Endothelial cell of umbilical vein (primary cell): ENCODE measurements around the gene ZFHX2. TPM values are rescaled to one million over a fixed set of nuclear protein-coding genes. Genes with fewer than 3 reads are reported as not detected.

ENCODE experiments used
- BruUV-seq: library from RNA; stranded (reverse); fragments of 400-500 nt; replicated peaks from 2 replicates; lab custom pipeline; 2021; lab: Mats Ljungman, UMichigan
- CTCF ChIA-PET: fragments of 300-600, 350-600 bp; sonication (Branson Sonifier 250); formaldehyde crosslinking; loops from one replicate; lab custom pipeline; 2021; ENCODE audit warnings: antibody characterized with exemption, inconsistent platforms; lab: Charles Lee
- POLR2A ChIA-PET: fragments of 300-600, 350-600 bp; sonication (Branson Sonifier 250); formaldehyde crosslinking; loops from one replicate; lab custom pipeline; 2021; ENCODE audit warnings: antibody characterized with exemption, inconsistent platforms; lab: Charles Lee
- DNase-seq: peaks from one replicate; pipeline ENCODE4 v3.0.0-alpha.2; 2011; ENCODE audit warnings: low read depth, low spot score
- FAIRE-seq: peaks from 2 replicates; lab custom pipeline; 2011; peaks lifted over from hg19 to GRCh38; lab: Jason Lieb, UNC
- H2AFZ ChIP-seq: 2 replicates; pipeline ENCODE4 v1.6.0; 2012; ENCODE audit warnings: low read depth, low read length, control low read depth, inconsistent platforms
- H3K27ac ChIP-seq: 2 replicates; pipeline ENCODE4 v1.5.1; 2011; ENCODE audit warnings: low read depth, mild to moderate bottlenecking, control low read depth, low read length, moderate library complexity; ENCODE audit not compliant: insufficient read depth
- H3K27me3 ChIP-seq, 2 experiments: 2 replicates each; pipeline versions ENCODE4 v1.6.0 to v1.6.1; 2011; ENCODE audit warnings: low read length in 2 of 2, mixed read lengths in 1 of 2; ENCODE audit not compliant: control insufficient read depth in 2 of 2, insufficient read depth in 2 of 2
- H3K36me3 ChIP-seq, 2 experiments: 2 replicates in 1 of 2; 3 replicates in 1 of 2; pipeline ENCODE4 v1.5.1; 2011; ENCODE audit warnings: low read length in 2 of 2, mild to moderate bottlenecking in 1 of 2, moderate library complexity in 1 of 2; ENCODE audit not compliant: control insufficient read depth in 2 of 2, insufficient read depth in 2 of 2; ENCODE audit errors: extremely low read depth in 1 of 2
- H3K4me1 ChIP-seq: 3 replicates; pipeline ENCODE4 v1.5.1; 2011; ENCODE audit warnings: mild to moderate bottlenecking, low read length; ENCODE audit not compliant: control insufficient read depth, insufficient read depth; ENCODE audit errors: extremely low read depth
- H3K4me2 ChIP-seq: 2 replicates; pipeline ENCODE4 v1.6.1; 2011; ENCODE audit warnings: low read length, control low read depth, mixed read lengths; ENCODE audit not compliant: insufficient read depth
- H3K4me3 ChIP-seq, 3 experiments: fragments of 200-600 bp in 1 of 3; sonication (generic), shearing (Covaris generic) in 1 of 3; replicated peaks in 1 of 3; 2 replicates each; pipeline ENCODE4 v1.5.1; 2011 to 2016; ENCODE audit warnings: control low read depth in 3 of 3, low read length in 3 of 3, mild to moderate bottlenecking in 2 of 3, inconsistent platforms in 1 of 3, low read depth in 1 of 3, moderate library complexity in 1 of 3; ENCODE audit not compliant: insufficient read depth in 1 of 3
- H3K79me2 ChIP-seq: 2 replicates; pipeline ENCODE4 v1.6.0; 2012; ENCODE audit warnings: low read length, inconsistent platforms; ENCODE audit not compliant: control insufficient read depth, insufficient read depth
- H3K9ac ChIP-seq: replicated peaks from 2 replicates; pipeline ENCODE3; 2011; ENCODE audit warnings: low read length, control low read depth; ENCODE audit not compliant: insufficient read depth; ENCODE audit errors: extremely low read depth
- H3K9me1 ChIP-seq: replicated peaks from 3 replicates; pipeline ENCODE4 v1.6.0; 2011; ENCODE audit warnings: mild to moderate bottlenecking, low read length; ENCODE audit not compliant: control insufficient read depth, insufficient read depth; ENCODE audit errors: extremely low read depth
- H3K9me3 ChIP-seq: replicated peaks from 2 replicates; pipeline ENCODE4 v1.5.1; 2012; ENCODE audit warnings: low read length, inconsistent platforms; ENCODE audit not compliant: control insufficient read depth, insufficient read depth
- H4K20me1 ChIP-seq: replicated peaks from 2 replicates; pipeline ENCODE3; 2011; ENCODE audit warnings: mild to moderate bottlenecking, low read length; ENCODE audit not compliant: control insufficient read depth, insufficient read depth; ENCODE audit errors: extremely low read depth
- CTCF ChIP-seq, 2 donors: IDR thresholded peaks; 1 replicate in 1 of 2; 2 replicates in 1 of 2; pipeline ENCODE4 v1.5.1; 2011; ENCODE audit warnings: low read length in 2 of 2, mild to moderate bottlenecking in 2 of 2, moderate library complexity in 2 of 2, control low read depth in 1 of 2, inconsistent platforms in 1 of 2, low read depth in 1 of 2; ENCODE audit not compliant: insufficient read depth in 1 of 2; ENCODE audit errors: extremely low read depth in 1 of 2
- EZH2 ChIP-seq: IDR thresholded peaks from 2 replicates; pipeline ENCODE4 v1.6.1; 2012; ENCODE audit warnings: borderline replicate concordance, low read depth, mild to moderate bottlenecking, moderate library complexity, low read length, inconsistent platforms; ENCODE audit not compliant: severe bottlenecking
- FOS ChIP-seq: IDR thresholded peaks from 2 replicates; pipeline ENCODE4 v1.6.1; 2011; ENCODE audit warnings: mild to moderate bottlenecking, low read length, moderate library complexity, borderline replicate concordance; ENCODE audit not compliant: insufficient read depth
- GATA2 ChIP-seq: IDR thresholded peaks from 2 replicates; pipeline ENCODE4 v1.7.0; 2011; ENCODE audit warnings: low read depth, mild to moderate bottlenecking, moderate library complexity, mixed read lengths, low read length; ENCODE audit not compliant: insufficient read length, insufficient read depth
- JUN ChIP-seq: IDR thresholded peaks from 2 replicates; pipeline ENCODE4 v1.6.1; 2011; ENCODE audit warnings: borderline replicate concordance, low read depth; ENCODE audit not compliant: insufficient read length, insufficient read depth
- MYC ChIP-seq: IDR thresholded peaks from one replicate; pipeline ENCODE4 v1.6.1; 2011; ENCODE audit warnings: mild to moderate bottlenecking, low read depth, low read length
- POLR2AphosphoS5 ChIP-seq: IDR thresholded peaks from 2 replicates; pipeline ENCODE4 v1.6.1; 2012; ENCODE audit warnings: low read depth, mild to moderate bottlenecking, control low read depth, low read length, moderate library complexity; ENCODE audit not compliant: insufficient read depth
- dilution Hi-C: fragments of 300-500 bp; cut with MboI; formaldehyde crosslinking; loops from one replicate; pipeline ENCODE4 v1.15.0; 2019; ENCODE audit warnings: low sequenced_read_pairs; ENCODE audit not compliant: extremely low pct_ligation_motif_present
- intact Hi-C: fragments of 100-400 bp; cut with micrococcal nuclease; formaldehyde crosslinking; loops from one replicate; pipeline ENCODE4 v1.10.0; 2022
- polyA plus RNA-seq, 4 experiments: library from polyadenylated mRNA; depleted of rRNA in 3 of 4; stranded (reverse) in 3 of 4; unstranded in 1 of 4; fragments of >200 nt; gene quantifications; 2 replicates each; pipeline versions ENCODE4 v1.2.1 to v1.2.3, GENCODE V29; 2011 to 2012; ENCODE audit warnings: missing spikeins in 1 of 4
- total RNA-seq: library from RNA; stranded (reverse); gene quantifications from 2 replicates; pipeline ENCODE4 v1.2.3, GENCODE V29; 2021

The ZFHX2 gene
- total and polyA plus RNA-seq, 2 donors (not counting 3 experiments of a cell fraction or from before 2014, with no cell fraction given), result 0.25 to 2.3 TPM

GRCh38 chr14:23542261-23542660 lies 9.3 kb downstream of the ZFHX2 start:
- peaks cover 0 to under 1% of the 10 kb centered on the region in 2 experiments for H3K27me3 ChIP-seq
- TF ChIP-seq FOS (no peak), JUN (no peak), GATA2 (no peak), POLR2AphosphoS5 (no peak), MYC (no peak), EZH2 (no peak), CTCF (IDR thresholded peaks at IDR 0.05; ENCODE audit: extremely low read depth in 1 of 2, insufficient read depth in 1 of 2, low read depth in 1 of 2, low read length in 2 of 2) (no peak)
- H3K36me3 ChIP-seq, result no peaks in the 10 kb centered on the region
- BruUV-seq, result no TSS peak
- H3K27ac ChIP-seq, result no peak overlapping the region
- POLR2A ChIA-PET, result no interaction called here
- dilution Hi-C loops (no loop called here), intact Hi-C loops (no loop called here)
- H2AFZ ChIP-seq, result no peak overlapping the region
- H3K79me2 ChIP-seq, result no peaks in the 10 kb centered on the region
- H4K20me1 ChIP-seq, result no peaks in the 10 kb centered on the region
- no peaks in the 10 kb centered on the region for H3K9me3 ChIP-seq
- no peak overlapping the region for H3K4me2 ChIP-seq
- no peak overlapping the region for H3K9ac ChIP-seq
- FAIRE-seq (no peak), DNase-seq (no peak)
- H3K4me3 ChIP-seq, result no peak overlapping the region
- no peaks in the 10 kb centered on the region for H3K9me1 ChIP-seq
- no peaks in the 10 kb centered on the region for H3K4me1 ChIP-seq
- CTCF ChIA-PET, result interaction anchor here (2.8 to 3.5 kb wide), 3 partner anchors 13 to 64 kb away, joined by 10 to 17 read pairs (median 12); no protein-coding TSS in a partner anchor
